Cerebellar cortex (tissue), 1 donor: ENCODE results near the gene LGR5.

Source experiments
- DNase-seq: peaks from one replicate; pipeline ENCODE4 v3.0.0-alpha.2; 2015; ENCODE audit warnings: low spot score

LGR5 gene

DNA sequence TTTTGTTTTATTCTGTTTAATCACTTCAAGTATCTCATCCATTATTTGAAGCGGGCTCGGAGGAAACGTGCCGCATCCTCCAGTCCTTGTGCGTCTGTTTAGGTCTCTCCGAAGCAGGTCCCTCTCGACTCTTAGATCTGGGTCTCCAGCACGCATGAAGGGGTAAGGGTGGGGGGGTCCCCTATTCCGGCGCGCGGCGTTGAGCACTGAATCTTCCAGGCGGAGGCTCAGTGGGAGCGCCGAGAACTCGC lies 311 bp upstream of the LGR5 start:
- no peak for DNase-seq

DNA sequence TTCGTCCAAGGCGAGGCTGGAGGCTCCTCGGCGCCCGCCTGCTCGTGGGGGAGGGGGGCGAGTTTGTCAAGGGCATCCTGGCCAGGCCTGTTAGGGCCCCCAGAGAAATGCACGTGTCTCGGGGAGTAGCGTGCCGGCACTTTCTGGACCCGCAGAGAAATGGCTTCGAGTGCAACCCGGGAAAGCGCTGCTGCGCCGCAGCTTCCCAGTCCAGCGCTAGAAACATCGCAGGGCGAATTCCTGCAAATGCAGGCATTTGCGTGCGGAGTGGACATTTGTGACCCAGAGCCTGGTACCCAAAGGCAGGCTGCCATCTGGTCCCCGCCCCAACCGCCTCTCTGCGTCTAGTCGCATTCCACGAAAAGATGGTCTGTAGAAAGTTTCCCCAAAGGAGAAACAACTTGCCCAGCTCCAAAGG lies 756 bp downstream of the LGR5 start:
- no peak for DNase-seq

DNA sequence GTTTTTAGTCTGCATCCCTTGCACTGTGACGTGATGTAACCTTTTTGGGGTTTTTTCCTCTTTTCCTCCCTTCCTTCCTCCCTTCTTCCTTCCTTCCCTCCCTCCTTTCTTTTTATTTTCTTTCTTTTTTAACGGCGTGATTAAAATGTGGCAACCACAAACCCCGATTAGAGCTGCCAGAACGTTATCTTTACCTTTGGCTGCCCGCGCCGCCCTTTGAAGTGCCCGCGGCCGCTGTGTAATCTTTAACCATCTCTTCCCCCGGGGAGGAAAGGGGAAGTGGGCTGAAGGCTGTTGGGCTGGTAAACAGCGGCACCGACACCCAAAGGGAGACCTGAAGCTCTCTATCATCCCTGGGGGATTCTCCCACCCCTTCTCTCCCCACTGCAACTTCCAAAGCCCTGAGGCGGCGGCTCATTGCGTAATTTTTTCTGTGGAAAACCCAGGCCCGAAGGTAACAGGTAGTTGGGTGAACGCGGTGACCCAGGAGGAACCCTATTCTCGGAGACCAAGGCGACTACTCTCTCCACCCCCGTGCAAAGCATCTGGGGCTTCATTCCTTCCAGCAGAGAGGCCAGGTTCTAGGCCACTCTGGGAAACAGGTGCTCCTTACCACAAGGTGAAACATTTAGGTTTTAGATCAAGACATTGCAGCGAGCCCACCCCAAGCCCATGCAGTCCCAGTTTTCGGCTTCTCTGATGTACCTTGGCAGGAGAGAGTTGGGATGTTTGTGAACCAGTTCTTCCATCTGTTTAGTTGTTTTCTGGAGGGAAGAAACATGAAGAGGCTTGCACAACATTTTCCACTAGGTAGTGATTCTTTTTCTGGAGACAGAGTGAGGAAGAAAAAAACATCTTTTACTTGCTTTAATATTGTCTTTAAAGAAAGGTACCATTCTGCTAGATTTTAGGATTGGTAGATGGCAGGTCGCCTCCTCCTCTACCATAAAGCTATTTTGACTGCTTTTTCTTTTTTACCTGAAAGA lies 1.5 kb downstream of the LGR5 start:
- no peak for DNase-seq

DNA sequence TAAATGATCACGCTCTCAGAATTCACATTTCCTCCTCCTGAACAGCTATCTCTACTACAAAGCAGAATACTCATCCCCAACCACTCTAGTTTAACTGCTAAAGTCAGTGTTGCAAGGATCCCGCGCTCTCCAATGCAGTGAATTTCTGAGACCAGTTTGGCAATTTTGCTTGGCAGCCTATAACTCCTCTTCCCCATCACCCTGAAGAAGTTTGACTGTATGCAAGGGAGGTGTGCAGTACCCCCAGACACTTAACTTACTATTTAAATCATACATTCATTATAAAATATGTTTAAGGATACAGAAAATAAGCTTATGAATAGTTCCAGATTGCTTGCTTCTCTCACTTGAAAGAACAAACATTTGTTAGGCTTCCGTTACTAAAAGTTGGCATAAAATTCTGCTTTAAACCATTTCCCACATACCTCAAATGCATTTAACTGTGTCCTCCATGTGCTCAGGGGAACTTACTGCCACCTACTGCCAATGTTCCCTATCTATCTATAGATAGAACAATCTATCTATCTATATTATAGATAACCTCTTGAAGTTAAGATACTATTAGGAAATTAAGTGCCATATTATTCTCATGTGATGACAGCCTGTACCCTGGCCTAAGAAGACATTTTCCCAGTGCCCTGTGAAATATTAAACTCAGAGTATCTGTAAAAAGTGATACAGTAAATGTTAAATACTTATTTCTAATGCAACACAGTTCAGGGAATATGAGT lies 2.4 kb downstream of the LGR5 start:
- no peak for DNase-seq

DNA sequence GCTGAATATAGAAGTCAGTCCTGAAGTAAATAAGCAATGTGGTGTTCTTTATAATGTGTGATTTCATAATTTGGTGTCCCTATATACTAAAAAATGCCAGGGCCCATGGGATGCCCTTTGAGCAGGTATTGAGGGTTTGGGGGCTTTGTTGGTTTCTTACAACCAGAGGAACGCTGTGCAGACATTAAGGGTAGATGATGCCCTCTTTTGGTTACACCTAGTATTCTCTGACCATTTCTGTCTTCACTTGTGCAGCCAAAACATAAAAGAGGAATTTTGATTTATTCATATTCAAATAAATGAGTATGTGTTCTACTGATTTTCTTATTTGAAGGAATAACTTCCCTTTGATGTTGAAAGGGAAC lies 3.0 kb downstream of the LGR5 start:
- no peak for DNase-seq

DNA sequence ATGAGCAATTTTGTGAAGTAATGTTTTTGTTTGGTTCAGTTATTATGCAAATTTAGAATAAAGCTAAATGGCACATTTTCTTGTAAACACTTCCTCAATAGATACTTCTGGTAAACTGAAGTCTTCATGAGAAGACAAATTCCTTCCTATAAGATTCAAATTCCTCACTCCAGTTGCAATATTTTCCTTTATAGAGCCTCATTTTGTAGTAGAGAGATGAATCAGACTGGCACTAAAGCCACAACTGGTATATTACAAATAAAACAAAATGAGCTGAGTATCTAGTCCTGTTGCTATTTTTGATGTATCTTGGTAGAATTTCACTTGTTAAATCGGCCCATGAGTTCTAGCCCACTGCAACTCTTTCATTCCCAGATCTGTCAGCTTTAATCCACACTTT lies 5.5 kb downstream of the LGR5 start:
- no peak for DNase-seq

DNA sequence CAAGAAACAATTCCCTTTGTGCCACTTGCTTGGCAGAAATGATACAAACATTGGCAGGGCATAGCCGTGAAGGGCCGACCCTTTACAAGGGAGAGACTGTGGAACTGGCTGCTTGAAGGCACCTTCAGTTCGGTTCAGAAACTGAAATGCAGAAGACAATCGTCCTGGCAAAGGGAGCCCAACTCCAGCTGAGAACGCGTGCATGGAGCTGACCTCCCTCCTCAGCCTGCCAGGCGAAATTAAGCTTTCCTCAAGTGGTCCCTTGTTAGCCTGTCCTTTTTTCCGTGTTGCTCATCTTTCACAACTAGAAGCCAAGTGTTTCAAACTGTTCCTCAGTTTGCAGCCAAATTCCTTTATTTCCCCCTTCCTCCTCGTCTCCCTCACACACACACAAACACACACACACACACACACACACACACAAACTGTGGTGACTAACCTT lies 8.1 kb downstream of the LGR5 start:
- no peak for DNase-seq

DNA sequence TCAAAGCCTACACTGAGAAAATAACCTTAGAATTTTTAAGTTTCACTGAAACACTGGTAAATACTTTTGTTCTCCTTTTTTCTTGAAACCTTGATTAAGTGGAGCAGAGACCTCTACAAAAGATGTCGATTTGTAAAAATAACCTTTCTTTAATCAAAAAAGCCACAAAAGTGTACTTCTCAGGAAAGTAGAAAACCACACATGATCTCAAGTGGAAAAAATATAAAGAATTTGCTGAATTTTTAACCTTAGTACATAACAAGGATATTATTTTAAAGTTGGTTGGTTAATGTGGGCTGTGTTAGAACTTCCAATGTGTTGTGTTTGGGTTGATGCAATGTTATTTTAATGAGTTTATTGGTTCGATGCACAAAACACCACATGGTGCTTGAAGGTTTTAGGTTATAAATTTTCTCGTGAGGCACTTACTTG lies 8.6 kb downstream of the LGR5 start:
- DNase-seq = no peak

DNA sequence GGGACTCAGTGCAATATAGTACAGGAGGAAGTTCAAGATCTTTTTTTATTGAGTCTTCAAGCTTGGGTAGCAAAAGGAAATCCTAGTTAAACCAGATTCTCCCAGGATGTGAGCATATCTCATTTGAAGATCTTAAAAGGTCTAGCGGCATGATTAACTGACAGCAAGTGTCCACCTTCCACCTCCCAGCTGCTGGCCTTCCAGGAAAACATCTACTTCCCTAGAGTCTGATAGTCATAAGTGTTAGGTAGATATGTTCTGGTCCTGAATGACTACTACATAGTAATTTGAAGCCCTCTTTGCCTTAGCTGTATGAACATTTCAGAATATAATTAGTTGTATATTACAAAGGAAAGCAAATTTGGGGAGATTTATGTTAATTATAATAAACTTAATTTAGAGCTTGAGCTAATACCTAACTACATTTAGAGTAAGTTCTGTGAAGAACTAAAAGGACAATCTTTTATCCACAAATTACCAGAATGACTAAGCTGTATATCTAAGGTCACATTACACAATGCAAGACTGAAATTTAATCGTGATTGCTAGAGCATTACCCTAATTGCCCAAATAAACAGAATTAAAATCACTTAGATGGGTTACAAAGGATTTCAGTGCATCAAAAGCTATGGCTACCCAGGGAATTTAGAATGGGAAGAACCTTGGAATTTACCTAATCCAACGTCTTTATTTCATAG lies 9.9 kb downstream of the LGR5 start:
- no peak for DNase-seq

DNA sequence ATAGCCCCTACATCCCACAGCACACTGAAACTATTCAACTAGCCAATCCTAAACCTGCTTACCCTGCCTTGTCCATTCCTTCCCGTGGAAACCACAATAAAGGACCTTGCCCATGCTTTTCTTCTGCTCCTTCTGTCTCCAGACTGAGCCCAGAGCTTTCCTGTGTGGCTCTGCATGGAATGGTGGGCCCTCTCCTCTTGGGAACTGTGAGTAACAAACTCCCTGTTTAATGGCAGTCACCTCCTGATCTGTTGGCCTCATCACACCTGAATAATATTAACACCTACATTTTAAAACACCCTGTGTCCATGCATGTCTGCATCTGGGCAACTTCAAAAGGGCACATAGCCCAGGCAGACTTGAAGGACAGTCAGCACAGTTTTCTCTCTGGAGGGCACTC lies 12.4 kb downstream of the LGR5 start:
- no peak for DNase-seq

DNA sequence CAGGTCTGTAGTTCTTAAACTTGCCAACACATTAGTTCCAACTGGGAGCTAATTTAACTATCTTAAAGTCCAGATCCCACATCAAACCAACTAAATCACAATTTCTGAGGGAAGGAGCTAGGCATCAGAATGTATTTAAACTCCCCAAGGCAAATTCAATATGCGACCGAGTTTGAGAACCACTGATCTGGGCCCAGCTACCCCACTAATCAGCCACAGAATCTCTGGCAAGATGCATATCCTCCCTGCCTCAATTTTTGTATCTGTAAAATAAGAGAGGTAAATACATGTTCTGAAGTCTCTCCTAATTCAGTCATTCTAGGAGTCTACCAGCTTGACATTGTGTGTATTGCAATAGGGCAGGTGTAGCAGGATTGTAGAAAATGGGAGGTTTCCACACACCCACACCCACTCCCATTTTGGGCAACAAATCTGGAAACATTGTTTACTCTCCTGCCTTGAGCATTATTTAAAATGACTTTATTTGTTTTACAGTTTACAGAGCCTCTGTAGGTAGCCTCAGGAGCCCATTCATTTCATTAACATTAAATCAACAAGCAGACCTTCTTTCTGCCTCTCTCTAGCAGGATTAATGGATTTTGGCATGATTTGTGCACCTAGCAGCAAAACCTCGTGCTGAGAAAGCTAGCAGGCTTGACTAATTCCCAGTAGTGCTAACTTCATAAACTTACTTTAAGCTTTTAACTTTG lies 15.6 kb downstream of the LGR5 start:
- DNase-seq = no peak

DNA sequence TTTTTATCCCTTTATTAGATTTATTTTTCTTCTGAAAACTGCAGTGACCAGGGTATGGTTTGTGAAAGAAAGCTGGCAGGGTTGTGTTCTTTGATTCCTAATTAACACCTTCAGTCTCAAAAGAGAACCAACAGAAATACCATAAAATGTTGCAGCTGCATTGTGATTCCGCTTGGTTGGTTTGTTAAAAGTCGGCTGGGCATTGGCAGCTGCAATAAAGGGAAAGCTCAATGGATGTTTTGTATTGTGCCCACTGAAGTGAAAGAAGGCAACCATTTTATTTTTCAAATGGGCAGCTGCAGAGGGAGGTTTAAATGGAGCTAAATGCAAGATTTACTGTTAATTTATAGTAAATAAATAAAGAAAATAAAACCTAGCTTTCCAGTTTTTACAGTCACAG lies 16.7 kb downstream of the LGR5 start:
- no peak for DNase-seq

DNA sequence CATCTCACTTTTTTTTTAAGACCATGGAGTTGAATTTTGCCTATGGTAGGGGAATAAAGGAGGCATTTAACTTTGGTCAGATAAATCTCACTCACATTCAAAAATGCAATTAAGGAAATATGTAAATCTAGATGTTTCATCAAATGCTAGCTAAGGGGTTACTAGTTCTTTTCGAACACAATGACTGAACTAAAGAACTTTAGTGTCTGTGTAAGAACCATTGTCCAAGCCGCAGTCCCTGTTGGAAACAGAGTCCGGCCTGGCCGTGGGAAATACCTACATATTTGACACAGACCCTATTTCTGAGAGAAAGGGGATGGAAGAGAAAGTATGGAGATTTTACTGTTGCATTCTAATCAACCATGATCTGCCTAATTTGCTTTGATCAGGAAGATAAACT lies 17.4 kb downstream of the LGR5 start:
- DNase-seq = no peak

DNA sequence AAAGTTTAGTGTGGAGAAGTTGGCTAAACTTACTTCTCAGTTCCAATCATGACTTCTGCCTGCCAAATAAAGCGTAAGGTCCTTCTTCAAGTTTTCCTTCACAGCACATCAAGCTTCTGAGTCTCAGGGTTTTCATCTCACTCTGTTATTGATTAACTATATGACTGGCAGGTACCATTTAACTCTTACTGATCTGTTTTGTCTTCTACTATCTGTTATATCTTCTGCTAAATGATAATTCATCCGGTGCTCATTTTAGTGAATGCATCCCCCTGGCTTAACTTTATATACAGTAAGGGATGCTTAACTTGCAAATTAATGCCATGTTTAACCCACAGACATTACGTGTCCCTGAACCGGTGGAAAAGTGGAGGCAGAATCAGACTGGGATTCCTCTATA lies 20.7 kb downstream of the LGR5 start:
- no peak for DNase-seq

DNA sequence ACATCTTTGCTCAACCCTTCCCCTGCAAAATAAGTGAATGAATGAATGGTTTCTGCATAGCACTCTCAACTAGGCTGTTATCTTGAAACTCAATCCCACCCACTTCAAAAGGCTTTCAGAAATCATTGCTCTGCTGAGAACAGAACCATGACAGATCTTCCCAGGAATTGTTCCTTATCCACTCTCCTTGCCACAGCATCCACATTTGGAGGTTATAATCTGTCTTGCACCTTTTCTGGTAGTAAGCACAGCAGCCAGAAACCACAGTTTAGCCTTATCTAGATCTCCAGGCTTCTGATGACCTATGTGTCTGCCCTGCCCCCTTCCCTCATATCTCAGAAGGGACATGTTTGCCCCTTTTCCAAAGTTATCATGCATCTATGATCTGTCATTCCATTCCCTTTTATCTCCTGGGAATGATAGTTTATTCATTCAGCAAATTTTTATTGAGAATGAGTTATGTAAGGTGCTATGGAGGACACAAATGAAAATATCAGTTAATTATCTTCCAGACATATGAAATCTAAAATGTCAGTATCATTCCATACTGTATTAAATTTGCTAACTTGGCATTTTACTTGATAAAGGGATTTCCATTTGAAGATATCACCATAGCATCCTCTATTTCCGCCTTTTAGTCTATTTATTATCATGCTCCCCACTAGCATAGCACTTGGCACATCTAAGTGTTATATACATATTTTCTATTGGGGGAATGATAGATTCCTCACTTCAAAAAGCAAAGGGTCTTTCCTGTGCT lies 21.4 kb downstream of the LGR5 start:
- no peak for DNase-seq

DNA sequence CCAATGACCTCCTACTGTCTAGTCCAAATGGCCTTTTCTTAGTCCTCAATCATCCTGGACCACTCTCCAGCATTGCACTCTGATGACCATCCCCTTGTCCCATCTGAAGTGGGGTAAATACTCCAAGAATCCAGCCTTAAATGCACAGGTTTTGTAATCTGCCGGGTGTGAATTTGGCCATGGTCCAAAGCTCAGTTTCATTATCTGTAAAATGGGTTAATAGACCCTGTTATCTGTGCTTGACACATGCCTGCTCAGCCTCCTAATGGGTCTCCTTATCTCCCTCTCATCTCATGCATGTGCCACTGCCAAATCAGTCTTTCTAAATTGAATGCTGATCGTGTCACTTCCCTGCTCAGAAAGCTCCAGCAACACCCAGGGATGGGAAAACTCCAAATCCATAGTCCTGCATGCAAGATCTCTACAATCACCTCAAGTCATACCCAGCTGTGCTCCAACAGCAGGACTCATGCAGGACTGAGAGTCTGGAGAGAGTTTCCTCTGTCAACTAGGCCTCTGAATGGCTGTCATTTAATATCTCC lies 22.3 kb downstream of the LGR5 start:
- DNase-seq = no peak

DNA sequence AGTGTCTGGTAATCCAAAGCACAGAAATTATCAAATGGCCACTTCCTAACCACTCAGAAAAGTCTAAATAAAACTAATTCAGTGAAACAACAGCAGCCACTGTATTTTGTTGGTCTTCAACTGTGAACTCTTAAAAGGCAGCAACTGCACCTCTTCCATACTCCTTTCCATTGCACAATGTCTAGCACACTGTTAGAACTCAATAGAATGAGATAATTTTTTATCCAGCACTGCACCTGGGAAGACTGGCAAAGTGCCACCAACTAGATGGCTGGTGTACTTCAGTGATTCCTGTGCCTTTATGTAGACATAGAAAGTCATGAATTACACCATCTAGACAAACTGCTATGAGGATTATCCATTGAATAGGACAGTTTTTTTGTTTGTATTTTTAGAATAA lies 26.2 kb downstream of the LGR5 start:
- no peak for DNase-seq

DNA sequence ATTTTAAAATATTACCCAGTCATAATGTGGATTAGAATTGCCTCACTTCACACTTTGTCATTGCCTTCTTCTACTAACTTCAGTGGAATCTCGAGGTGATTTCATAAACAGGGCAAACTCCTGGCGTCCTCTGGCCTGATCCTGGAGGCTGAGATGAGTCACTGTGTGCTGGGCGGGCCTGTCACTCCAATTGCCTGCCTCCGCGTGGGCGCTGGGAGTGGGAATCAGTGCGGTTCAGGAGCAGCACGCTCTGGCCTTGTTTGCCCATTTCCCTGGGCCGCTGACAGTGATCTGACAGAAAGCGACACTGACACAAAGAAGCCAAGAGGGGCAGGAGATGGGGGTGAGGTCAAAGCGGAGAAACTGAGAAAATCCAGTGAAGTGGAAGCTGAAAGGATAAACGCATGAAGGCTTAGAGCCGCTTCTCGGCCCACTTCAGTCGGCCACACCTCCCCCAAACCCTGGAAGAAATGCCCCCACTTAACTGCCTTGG lies 29.7 kb downstream of the LGR5 start:
- no peak for DNase-seq

DNA sequence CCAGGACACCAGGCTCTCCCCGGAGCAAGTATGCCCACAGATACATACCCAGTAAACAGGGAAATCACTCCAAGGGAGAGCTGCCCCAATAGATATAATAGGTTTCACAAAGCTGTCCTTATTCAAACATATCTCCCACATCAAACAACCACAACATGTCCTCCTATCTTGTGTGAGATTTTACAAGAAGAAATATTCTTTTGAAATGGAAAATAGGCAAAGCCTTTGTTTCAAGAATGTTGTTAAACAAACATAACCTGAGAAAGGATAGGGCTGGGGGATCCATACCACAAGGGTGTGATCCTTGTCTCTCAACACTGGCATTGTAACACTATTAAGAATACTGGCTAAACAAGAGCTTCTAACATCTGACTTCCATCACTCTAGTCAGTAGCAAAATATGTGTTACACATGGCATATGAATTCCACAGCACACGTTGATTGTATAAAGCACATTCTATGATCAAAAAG lies 32.9 kb downstream of the LGR5 start:
- DNase-seq = no peak

DNA sequence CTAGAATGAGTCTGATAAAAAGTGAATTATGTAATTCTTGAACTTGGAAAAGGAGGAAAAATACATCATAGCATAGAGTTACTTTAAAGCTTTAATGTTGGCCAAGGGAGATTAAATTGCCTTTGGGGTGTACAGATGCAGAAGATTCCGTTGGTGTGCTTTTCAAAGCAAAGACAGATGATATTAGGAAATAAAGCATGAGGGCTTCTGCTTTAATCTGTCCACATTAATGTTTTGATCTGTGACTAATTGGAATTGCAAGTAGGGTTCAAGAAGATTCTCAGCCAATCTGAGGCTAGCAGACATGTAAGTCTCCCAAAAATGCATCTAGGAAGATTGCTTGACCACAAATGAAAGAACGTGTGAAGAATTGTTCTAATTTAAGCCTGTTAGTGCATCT lies 35.2 kb downstream of the LGR5 start:
- DNase-seq = no peak

DNA sequence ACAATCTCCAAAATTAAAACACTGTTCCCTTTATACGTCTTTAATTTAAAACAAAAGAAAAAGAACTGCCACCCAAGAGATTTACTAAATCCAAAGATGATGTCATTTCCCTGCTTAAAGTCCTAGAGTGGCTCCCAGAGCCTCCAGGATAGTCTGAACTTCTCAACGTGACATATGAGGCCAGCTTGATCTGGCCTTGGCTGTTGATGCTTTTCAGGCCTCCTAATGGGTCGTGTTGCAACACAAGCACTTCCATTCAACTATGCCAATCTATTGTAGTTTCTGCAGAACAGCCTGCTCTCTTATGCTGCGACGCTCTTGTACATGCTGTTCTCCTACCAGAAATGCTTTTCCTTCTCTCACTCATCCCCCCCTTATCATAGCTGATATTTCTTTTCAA lies 35.7 kb downstream of the LGR5 start:
- no peak for DNase-seq
